ENCODE data around the gene GAB2.

DNA sequence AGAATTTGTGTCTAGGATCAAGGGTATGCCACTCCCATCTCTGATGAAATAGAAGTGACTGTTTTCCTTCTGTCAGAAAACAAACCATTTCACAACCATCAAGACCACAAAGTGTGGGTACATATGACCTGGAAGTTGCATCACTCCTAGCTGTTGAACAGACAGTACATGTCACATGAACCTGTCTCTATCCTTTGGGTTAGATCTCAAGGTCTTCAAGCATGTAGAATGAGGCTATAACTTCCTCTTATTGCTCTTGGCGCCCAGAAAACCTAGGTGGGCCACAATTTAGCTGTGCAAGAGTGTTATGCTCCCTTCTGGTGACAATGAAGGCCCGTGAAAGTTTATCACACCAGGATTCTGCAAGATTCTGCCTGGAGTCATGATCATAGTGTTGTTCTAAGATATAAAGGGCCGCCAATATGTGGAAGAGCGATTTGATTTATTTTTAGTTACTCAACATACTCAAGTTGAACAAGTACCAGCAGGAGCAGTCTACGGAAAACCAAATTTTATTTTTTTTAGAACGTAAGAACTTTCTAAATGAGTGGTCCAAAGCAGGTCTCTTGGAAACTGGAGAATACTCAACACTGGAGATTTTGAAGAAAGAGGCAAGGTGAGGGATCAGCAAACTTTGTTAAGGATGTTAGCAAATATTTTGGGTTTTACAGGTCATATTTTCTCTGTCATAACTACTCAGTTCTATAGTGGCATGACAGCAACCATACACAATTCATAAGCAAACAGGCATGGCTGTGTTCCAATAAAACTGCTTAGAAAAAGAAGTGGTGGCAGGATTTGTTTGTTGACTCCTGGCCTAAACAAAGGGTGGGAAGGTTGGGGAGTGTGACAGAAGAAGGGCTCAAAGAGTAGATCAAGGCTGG lies 127.1 kb downstream of the GAB2 start:
- TF ChIP-seq EZH2 (IDR thresholded peaks at IDR 0.05; ENCODE audit: borderline replicate concordance, low read depth, low read length, severe bottlenecking): no peak
- TF ChIP-seq, protein P1, sequence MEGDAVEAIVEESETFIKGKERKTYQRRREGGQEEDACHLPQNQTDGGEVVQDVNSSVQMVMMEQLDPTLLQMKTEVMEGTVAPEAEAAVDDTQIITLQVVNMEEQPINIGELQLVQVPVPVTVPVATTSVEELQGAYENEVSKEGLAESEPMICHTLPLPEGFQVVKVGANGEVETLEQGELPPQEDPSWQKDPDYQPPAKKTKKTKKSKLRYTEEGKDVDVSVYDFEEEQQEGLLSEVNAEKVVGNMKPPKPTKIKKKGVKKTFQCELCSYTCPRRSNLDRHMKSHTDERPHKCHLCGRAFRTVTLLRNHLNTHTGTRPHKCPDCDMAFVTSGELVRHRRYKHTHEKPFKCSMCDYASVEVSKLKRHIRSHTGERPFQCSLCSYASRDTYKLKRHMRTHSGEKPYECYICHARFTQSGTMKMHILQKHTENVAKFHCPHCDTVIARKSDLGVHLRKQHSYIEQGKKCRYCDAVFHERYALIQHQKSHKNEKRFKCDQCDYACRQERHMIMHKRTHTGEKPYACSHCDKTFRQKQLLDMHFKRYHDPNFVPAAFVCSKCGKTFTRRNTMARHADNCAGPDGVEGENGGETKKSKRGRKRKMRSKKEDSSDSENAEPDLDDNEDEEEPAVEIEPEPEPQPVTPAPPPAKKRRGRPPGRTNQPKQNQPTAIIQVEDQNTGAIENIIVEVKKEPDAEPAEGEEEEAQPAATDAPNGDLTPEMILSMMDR (IDR thresholded peaks at IDR 0.05; ENCODE audit: borderline replicate concordance, extremely low read depth, low read length, poor library complexity, severe bottlenecking): peak; percentile 31

All from DND-41 (cell line).